Mesothelial cell of epicardium (in vitro differentiated cells): ENCODE measurements around the gene PTGES. TPM values are rescaled to one million over a fixed set of nuclear protein-coding genes. Genes with fewer than 3 reads are reported as not detected.
"Not testable (repeated sequence)": the region's sequence is repeated elsewhere in the genome, so short reads cannot be mapped to it uniquely, and the experiment has no call there.

Experiments used
- DNase-seq, 2 experiments: peaks; one replicate each; pipeline ENCODE4 v3.0.0; 2021; ENCODE audit warnings: low spot score in 2 of 2; ENCODE audit not compliant: unreplicated experiment in 2 of 2
- H3K27ac Mint-ChIP-seq: 2 replicates; pipeline ENCODE4 v1.8.0; 2021; ENCODE audit warnings: mixed read lengths
- H3K27me3 Mint-ChIP-seq: 2 replicates; pipeline ENCODE4 v1.8.0; 2021; ENCODE audit warnings: low read depth, mixed read lengths
- H3K36me3 Mint-ChIP-seq: 2 replicates; pipeline ENCODE4 v1.8.0; 2021; ENCODE audit warnings: mixed read lengths
- H3K4me1 Mint-ChIP-seq: 2 replicates; pipeline ENCODE4 v1.8.0; 2021; ENCODE audit warnings: mixed read lengths
- H3K4me3 Mint-ChIP-seq: 2 replicates; pipeline ENCODE4 v1.8.0; 2021; ENCODE audit warnings: mild to moderate bottlenecking, moderate library complexity, mixed read lengths
- H3K9me3 Mint-ChIP-seq: 2 replicates; pipeline ENCODE4 v1.8.0; 2021; ENCODE audit warnings: mixed read lengths
- total RNA-seq: library from RNA; stranded (reverse); gene quantifications from 3 replicates; pipeline ENCODE4 v1.2.1, GENCODE V29; 2021
- TF ChIP-seq, protein P1 (sequence below): fragments of 200-600 bp; sonication (generic); IDR thresholded peaks from one replicate; pipeline ENCODE4 v1.5.0; 2021; ENCODE audit warnings: antibody characterized with exemption; ENCODE audit not compliant: unreplicated experiment

The PTGES gene, protein sequence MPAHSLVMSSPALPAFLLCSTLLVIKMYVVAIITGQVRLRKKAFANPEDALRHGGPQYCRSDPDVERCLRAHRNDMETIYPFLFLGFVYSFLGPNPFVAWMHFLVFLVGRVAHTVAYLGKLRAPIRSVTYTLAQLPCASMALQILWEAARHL
- 28.4 to 30.1 TPM (median 29.6 TPM) in 3 replicates for total RNA-seq

DNA sequence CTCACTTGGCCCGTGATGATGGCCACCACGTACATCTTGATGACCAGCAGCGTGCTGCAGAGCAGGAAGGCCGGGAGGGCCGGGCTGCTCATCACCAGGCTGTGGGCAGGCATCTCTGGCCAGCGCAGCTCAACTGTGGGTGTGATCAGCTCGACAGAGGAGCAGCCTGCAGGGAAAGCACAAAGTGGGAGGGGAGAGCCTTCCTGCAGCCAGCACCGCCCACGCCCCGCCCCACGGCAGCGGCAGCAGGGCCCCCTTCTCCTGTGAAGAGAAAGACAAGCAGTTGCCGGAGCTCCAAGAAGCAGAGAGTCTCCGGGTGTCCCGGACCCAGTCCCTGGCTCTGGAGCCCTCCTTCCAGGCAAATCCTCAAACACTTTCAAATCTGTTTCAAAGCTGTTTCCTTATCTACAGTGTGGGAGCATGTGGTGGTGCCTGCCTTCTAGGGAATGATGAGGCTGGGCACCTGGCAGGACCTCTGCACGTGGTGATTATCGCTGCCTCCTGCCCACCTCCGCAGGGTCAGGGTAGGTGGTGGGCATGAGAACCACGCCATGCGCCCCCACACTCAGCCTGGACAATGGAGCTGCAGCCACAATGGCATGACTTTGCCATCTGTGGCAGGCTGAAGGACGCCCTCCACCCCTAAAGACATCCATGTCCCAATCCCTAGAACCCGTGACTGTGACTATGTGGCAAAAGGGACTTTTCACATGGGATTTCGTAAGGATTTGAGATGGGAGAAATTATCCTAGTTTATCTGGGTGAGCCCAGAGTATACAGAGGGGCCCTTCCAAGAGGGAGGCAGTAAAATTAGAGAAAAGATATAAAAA is at the start of gene PTGES:
TSS of gene PTGES (minus strand) at position 143 of the 830 bp plus-strand sequence. CDS start at position 113, 30 bp downstream.
- Mint-ChIP-seq H3K36me3 (peaks cover 2% of the 10 kb centered on the region), H3K9me3 (no peaks in the 10 kb centered on the region), H3K4me1 (peaks cover 35% of the 10 kb centered on the region), H3K27ac (peak within 1 kb of the TSS; percentile 85), H3K4me3 (peak within 1 kb of the TSS; percentile 75), H3K27me3 (no peaks in the 10 kb centered on the region)
- DNase-seq, result peak; percentile 70 to 84
- TF ChIP-seq, protein P1, sequence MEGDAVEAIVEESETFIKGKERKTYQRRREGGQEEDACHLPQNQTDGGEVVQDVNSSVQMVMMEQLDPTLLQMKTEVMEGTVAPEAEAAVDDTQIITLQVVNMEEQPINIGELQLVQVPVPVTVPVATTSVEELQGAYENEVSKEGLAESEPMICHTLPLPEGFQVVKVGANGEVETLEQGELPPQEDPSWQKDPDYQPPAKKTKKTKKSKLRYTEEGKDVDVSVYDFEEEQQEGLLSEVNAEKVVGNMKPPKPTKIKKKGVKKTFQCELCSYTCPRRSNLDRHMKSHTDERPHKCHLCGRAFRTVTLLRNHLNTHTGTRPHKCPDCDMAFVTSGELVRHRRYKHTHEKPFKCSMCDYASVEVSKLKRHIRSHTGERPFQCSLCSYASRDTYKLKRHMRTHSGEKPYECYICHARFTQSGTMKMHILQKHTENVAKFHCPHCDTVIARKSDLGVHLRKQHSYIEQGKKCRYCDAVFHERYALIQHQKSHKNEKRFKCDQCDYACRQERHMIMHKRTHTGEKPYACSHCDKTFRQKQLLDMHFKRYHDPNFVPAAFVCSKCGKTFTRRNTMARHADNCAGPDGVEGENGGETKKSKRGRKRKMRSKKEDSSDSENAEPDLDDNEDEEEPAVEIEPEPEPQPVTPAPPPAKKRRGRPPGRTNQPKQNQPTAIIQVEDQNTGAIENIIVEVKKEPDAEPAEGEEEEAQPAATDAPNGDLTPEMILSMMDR, result no peak

DNA sequence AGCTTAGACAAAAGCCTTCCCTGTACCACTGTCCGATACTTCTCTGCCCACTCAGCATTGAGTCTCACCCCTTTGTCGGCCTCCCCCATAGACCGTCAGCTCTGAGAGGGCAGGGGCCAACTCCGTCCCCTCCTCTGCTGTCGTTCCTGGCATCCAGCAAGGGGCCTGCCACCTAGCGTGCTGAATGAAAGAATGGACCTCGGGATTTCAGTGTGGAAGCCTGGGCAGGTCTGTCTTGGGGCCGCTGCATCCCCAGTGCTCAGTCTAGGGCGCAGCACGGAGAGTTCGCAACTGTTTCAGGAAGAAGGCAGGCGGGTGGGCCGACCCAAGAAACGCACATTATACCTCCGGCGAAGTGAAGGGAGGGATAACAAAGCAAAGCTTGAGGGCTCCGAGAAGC is 48.7 kb upstream of the PTGES start:
- no peaks in the 10 kb centered on the region for H3K9me3 Mint-ChIP-seq
- no peak for DNase-seq
- peaks cover under 1% of the 10 kb centered on the region for H3K27me3 Mint-ChIP-seq
- peak overlapping the region; percentile 49 for H3K4me3 Mint-ChIP-seq
- TF ChIP-seq, protein P1, result no peak
- peaks cover 6% of the 10 kb centered on the region for H3K36me3 Mint-ChIP-seq
- H3K4me1 Mint-ChIP-seq, result peaks cover 7% of the 10 kb centered on the region
- H3K27ac Mint-ChIP-seq, result peak overlapping the region; percentile 57

DNA sequence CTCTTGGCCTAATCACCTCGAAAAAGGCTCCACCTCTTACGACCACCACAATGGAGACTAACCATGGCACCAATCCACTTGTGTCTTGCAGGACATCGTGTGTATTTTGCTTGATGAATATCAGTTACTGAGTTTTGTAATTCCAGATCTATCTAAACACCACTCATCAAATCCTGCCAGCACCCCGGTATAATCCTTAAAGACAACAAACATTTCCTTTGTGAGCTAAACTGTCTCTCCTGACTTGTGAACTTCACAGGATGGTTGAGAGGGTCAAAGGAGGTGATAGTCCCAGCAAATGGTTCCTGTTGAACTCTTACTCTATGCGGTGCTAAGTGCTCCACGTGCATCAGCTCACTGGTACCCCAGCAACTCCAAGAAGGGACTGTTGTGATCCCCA is 46.1 kb upstream of the PTGES start:
- Mint-ChIP-seq H3K27ac (no peak overlapping the region), H3K4me3 (no peak overlapping the region), H3K27me3 (peaks cover 24% of the 10 kb centered on the region), H3K9me3 (no peaks in the 10 kb centered on the region), H3K36me3 (no peaks in the 10 kb centered on the region), H3K4me1 (peaks cover 2% of the 10 kb centered on the region)
- no peak for DNase-seq
- TF ChIP-seq, protein P1, result no peak

DNA sequence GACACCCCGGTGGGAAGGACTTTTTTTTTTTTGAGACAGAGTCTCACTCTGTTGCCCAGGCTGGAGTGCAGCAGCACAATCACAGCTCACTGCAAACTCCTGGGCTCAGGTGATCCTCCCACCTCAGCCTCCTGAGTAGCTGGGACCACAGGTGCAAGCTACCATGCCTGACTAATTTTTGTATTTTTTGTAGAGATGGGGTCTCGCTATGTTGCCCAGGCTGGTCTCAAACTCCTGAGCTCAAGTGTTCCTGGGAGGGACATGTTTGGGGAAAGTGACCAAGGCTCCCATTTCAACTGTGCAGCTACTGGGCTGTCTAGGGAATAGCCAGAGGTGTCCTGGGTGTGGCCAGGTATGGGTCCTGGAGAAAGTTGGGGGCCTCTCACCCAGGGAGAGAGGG is 43.2 kb upstream of the PTGES start:
- peaks cover 36% of the 10 kb centered on the region for H3K27me3 Mint-ChIP-seq
- not testable (repeated sequence) for H3K27ac Mint-ChIP-seq, H3K36me3 Mint-ChIP-seq, H3K4me1 Mint-ChIP-seq, H3K9me3 Mint-ChIP-seq, H3K4me3 Mint-ChIP-seq, DNase-seq

DNA sequence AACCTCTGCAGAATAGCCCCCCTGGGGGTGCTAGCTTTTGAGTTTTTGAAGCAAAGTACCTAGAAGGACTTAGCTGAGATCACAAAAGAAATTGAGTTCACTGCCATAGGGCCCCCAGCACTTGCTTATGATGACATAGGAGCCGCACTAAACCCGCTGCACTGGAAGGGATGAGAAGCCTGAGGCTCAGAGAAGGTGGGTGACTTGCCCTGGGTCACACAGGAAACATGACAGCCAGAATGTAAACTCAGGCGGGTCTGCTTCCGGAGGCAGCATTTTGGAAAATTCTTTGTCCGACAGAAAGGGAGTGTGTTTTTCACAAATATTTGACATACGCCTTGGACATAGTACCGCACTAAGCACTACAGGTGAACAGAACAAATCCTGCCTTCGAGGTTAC is 41.7 kb upstream of the PTGES start:
- H3K27ac Mint-ChIP-seq, result no peak overlapping the region
- H3K27me3 Mint-ChIP-seq, result peaks cover 41% of the 10 kb centered on the region

More for the DNA sequence above, 41.7 kb upstream of the PTGES start:
- no peak for DNase-seq
- Mint-ChIP-seq H3K4me1 (no peaks in the 10 kb centered on the region), H3K9me3 (no peaks in the 10 kb centered on the region), H3K36me3 (no peaks in the 10 kb centered on the region), H3K4me3 (no peak overlapping the region)
- TF ChIP-seq, protein P1, result no peak
